Smooth muscle cell (in vitro differentiated cells): ENCODE data around the gene OPRL1. TPM values are rescaled to one million over a fixed set of nuclear protein-coding genes. Genes with fewer than 3 reads are reported as not detected.

Source experiments
- DNase-seq: peaks from one replicate; lab custom pipeline; 2025; ENCODE audit not compliant: unreplicated experiment; lab: John Stamatoyannopoulos, UW
- H2AFZ ChIP-seq: fragments of 200-600 bp; sonication (generic); 2 replicates; pipeline ENCODE4 v1.6.0; 2016; ENCODE audit warnings: antibody characterized with exemption, low read depth, mild to moderate bottlenecking
- H3F3A ChIP-seq: fragments of 200-600 bp; sonication (generic); 2 replicates; pipeline ENCODE4 v1.6.0; 2017; ENCODE audit warnings: antibody characterized with exemption, low read depth
- H3K27ac ChIP-seq: fragments of 200-600 bp; sonication (generic); 2 replicates; pipeline ENCODE4 v1.5.1; 2016; ENCODE audit warnings: low read depth, mild to moderate bottlenecking
- H3K27me3 ChIP-seq: fragments of 200-600 bp; sonication (generic); 2 replicates; pipeline ENCODE4 v1.6.1; 2016; ENCODE audit warnings: low read depth, mild to moderate bottlenecking
- H3K36me3 ChIP-seq: fragments of 200-600 bp; sonication (generic); 2 replicates; pipeline ENCODE4 v1.5.1; 2016; ENCODE audit warnings: low read depth
- H3K4me1 ChIP-seq: fragments of 200-600 bp; sonication (generic); 2 replicates; pipeline ENCODE4 v1.5.1; 2016; ENCODE audit warnings: low read depth
- H3K4me2 ChIP-seq: fragments of 200-600 bp; sonication (generic); 2 replicates; pipeline ENCODE4 v1.6.0; 2016; ENCODE audit warnings: mild to moderate bottlenecking
- H3K4me3 ChIP-seq: fragments of 200-600 bp; sonication (generic); 2 replicates; pipeline ENCODE4 v1.5.1; 2016; ENCODE audit warnings: mild to moderate bottlenecking
- H3K79me2 ChIP-seq: fragments of 200-600 bp; sonication (generic); 2 replicates; pipeline ENCODE4 v1.6.0; 2016; ENCODE audit warnings: low read depth, mild to moderate bottlenecking
- H3K9ac ChIP-seq: fragments of 200-600 bp; sonication (generic); 2 replicates; pipeline ENCODE4 v1.6.0; 2016; ENCODE audit warnings: low read depth
- H3K9me3 ChIP-seq: fragments of 200-600 bp; sonication (generic); replicated peaks from 2 replicates; pipeline ENCODE4 v1.5.1; 2016; ENCODE audit warnings: low read depth
- H4K20me1 ChIP-seq: fragments of 200-600 bp; sonication (generic); 2 replicates; pipeline ENCODE4 v1.6.0; 2016; ENCODE audit warnings: low read depth
- WGBS: methylation state at CpG from one replicate; pipeline ENCODE4 v1.1.7; 2016; ENCODE audit warnings: low lambda C conversion rate; 5-methylcytosine and 5-hydroxymethylcytosine counted together
- polyA plus RNA-seq: library from polyadenylated mRNA; unstranded; fragments of >200 nt; fragmentation: Nextera tagmentation; extraction: Ambion mirVana; gene quantifications from 2 replicates; pipeline ENCODE4 v1.2.1, GENCODE V29; 2016
- total RNA-seq: library from RNA; depleted of rRNA; stranded (reverse); fragments of >200 nt; gene quantifications from 2 replicates; pipeline ENCODE4 v1.2.3, GENCODE V29; 2014
- TF ChIP-seq, protein P1 (sequence below): fragments of 200-600 bp; sonication (generic); IDR thresholded peaks from 2 replicates; pipeline ENCODE4 v1.5.1; 2017; ENCODE audit warnings: borderline replicate concordance, mild to moderate bottlenecking, antibody characterized with exemption; ENCODE audit not compliant: insufficient read depth, poor library complexity, severe bottlenecking

The OPRL1 gene
- total and polyA plus RNA-seq, 2 experiments from 2014 or later, result 3.1 to 6.4 TPM

DNA sequence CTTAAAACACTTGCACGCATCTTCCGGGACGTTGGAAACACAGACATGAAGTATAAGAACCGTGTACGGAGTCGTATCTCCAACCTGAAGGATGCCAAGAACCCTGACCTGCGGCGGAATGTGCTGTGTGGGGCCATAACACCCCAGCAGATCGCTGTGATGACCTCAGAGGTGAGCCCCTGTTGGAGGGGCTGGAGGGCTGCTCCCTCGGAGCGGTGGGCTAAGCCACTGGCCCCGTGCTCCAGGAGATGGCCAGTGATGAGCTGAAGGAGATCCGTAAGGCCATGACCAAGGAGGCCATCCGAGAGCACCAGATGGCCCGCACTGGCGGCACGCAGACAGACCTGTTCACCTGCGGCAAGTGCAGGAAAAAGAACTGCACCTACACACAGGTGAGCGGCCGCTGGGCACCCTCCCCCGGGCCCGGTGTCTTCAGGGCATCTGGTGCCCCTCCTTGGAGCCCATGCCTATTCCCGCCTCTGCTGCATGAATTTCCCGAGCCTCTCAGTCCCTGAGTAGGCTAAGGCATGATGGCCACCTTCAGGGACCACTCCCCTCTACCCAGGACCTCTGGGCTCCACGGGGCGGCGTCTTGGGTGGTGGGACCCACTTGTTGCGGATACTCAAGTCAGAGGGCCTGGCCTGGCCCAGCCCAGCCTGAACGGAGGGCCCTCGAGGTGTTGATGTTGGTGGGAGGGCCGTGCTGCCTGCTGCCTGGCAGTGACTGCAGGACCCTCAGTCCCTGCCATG, 9.5 kb upstream of the OPRL1 start:
- no peak overlapping the region for H2AFZ ChIP-seq

DNA sequence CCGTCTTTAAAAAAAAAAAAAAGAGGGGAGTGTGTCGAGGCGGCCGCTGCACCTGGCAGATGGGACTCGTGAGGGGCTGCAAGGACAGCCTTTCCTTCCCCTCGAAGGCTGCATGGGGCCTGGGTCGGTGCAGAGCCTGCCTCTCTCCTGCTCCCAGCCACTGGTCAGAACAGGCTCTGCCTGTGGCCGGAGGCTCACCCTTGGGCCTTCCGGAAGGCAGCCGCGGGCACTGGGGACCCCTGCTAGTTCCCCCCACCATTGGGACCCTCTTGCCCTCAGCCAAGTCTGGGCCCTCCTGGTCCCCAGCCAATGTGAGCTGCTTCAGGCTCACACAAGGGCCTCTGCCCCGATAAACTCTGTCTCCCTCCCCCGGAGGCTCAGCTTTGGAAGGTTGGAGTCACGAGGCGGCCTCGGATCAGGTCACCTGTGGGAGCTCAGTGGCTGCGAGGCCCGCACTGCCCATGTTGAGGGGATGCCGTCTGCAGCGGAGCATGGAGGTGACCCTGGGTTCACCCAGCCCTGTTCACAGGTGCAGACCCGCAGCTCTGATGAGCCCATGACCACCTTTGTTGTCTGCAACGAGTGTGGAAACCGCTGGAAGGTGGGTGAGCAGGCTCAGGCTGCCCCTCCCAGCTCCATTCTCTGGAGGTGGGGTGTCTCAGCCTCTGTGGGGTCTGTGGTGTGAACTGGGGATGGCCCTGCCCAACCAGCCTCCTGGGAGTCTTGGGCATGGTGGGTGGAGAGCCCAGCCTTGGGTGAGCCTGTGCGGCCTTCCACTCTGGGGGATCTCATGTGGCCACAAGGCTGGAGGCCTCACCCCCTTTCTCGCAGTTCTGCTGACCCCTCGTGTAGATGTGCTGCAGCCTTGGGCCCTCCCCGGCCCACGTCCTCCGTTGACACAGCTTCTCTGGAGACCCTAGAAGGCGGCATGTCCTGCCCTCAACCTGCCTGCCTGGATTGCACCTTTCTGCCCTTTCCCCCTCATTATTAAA, 8.2 kb upstream of the OPRL1 start:
- no peaks in the 10 kb centered on the region for H4K20me1 ChIP-seq
- H3K4me2 ChIP-seq, result no peak overlapping the region
- no peaks in the 10 kb centered on the region for H3K36me3 ChIP-seq
- no peak overlapping the region for H3K4me3 ChIP-seq
- H3F3A ChIP-seq, result no peaks in the 10 kb centered on the region
- TF ChIP-seq, protein P1, sequence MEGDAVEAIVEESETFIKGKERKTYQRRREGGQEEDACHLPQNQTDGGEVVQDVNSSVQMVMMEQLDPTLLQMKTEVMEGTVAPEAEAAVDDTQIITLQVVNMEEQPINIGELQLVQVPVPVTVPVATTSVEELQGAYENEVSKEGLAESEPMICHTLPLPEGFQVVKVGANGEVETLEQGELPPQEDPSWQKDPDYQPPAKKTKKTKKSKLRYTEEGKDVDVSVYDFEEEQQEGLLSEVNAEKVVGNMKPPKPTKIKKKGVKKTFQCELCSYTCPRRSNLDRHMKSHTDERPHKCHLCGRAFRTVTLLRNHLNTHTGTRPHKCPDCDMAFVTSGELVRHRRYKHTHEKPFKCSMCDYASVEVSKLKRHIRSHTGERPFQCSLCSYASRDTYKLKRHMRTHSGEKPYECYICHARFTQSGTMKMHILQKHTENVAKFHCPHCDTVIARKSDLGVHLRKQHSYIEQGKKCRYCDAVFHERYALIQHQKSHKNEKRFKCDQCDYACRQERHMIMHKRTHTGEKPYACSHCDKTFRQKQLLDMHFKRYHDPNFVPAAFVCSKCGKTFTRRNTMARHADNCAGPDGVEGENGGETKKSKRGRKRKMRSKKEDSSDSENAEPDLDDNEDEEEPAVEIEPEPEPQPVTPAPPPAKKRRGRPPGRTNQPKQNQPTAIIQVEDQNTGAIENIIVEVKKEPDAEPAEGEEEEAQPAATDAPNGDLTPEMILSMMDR, result no peak
- no peak overlapping the region for H2AFZ ChIP-seq
- no peak overlapping the region for H3K27ac ChIP-seq
- H3K27me3 ChIP-seq, result no peaks in the 10 kb centered on the region
- H3K9me3 ChIP-seq, result no peaks in the 10 kb centered on the region
- 94% methylated on average over 28 of the region's 30 CpGs for WGBS
- H3K4me1 ChIP-seq, result no peaks in the 10 kb centered on the region
- no peak overlapping the region for H3K9ac ChIP-seq
- DNase-seq, result no peak
- H3K79me2 ChIP-seq, result no peaks in the 10 kb centered on the region

More for the DNA sequence above, 9.5 kb upstream of the OPRL1 start:
- Histone ChIP-seq H3F3A (no peaks in the 10 kb centered on the region), H3K4me3 (no peak overlapping the region), H3K9ac (no peak overlapping the region), H3K27ac (no peak overlapping the region), H3K4me2 (no peak overlapping the region), H3K9me3 (no peaks in the 10 kb centered on the region), H3K36me3 (no peaks in the 10 kb centered on the region), H3K4me1 (no peaks in the 10 kb centered on the region), H4K20me1 (no peaks in the 10 kb centered on the region), H3K79me2 (no peaks in the 10 kb centered on the region), H3K27me3 (no peaks in the 10 kb centered on the region)
- no peak for DNase-seq
- TF ChIP-seq, protein P1, result no peak
- WGBS, result 97% methylated on average over 31 of the region's 31 CpGs

DNA sequence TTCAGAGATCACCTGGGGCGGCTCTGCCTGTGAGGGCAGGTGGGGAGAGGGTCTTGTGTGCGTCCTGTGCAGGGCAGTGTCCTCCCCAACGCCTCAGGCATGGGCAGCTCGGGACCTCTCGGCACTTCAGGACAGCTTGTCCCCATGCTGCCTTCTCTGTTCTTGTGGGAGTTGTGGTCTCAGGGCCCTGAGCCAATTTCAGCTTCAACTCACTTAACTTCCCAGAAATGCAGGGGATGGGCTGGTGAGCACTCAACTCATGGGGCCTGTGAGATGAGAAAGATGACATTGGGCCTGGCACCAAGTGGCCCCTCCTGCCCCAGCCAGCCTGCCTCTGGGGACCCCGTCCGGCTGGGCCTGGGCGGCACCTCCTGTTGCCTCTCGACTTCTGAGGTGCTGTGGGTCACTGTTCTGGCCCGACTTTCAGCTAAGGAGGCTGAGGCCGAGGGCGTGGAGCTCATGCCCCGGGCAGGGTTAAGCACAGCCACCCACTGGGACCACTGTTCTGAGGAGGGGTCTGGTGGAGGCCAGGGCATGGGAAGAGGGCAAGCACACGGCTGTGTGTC, 7.3 kb upstream of the OPRL1 start:
- Histone ChIP-seq H3K27ac (no peak overlapping the region), H3K4me2 (no peak overlapping the region), H3K4me1 (no peaks in the 10 kb centered on the region), H2AFZ (no peak overlapping the region), H3K79me2 (no peaks in the 10 kb centered on the region), H3K4me3 (no peak overlapping the region), H3K9me3 (no peaks in the 10 kb centered on the region), H3F3A (no peaks in the 10 kb centered on the region), H4K20me1 (no peaks in the 10 kb centered on the region), H3K9ac (no peak overlapping the region), H3K27me3 (no peaks in the 10 kb centered on the region), H3K36me3 (no peaks in the 10 kb centered on the region)
- TF ChIP-seq, protein P1, result no peak
- 96% methylated on average over 14 of the region's 14 CpGs for WGBS
- DNase-seq, result no peak
